Measurements from ENCODE around the gene MDN1.

MDN1 gene

GRCh38 chr6:89669002-89669401 lies 150.6 kb downstream of the MDN1 start:
- TF ChIP-seq CTCF (IDR thresholded peaks at IDR 0.05; ENCODE audit: low read length, missing control alignments) = no peak
- H3K4me3 ChIP-seq (replicated peaks; ENCODE audit: low read depth, low read length) = no peak overlapping the region
- peak; percentile 34 for DNase-seq (ENCODE audit: low read depth)

GRCh38 chr6:89667872-89668556 lies 151.6 kb downstream of the MDN1 start:
- peak; percentile 17 for DNase-seq (ENCODE audit: low read depth)
- TF ChIP-seq CTCF (IDR thresholded peaks at IDR 0.05; ENCODE audit: low read length, missing control alignments) = no peak
- no peak overlapping the region for H3K4me3 ChIP-seq (replicated peaks; ENCODE audit: low read depth, low read length)

GRCh38 chr6:89662659-89663223 lies 156.9 kb downstream of the MDN1 start:
- H3K4me3 ChIP-seq (replicated peaks; ENCODE audit: low read depth, low read length) = no peak overlapping the region
- TF ChIP-seq CTCF (IDR thresholded peaks at IDR 0.05; ENCODE audit: low read length, missing control alignments) = no peak
- DNase-seq (ENCODE audit: low read depth) = no peak

GRCh38 chr6:89661559-89661958 lies 158.0 kb downstream of the MDN1 start:
- no peak for TF ChIP-seq CTCF (IDR thresholded peaks at IDR 0.05; ENCODE audit: low read length, missing control alignments)
- DNase-seq (ENCODE audit: low read depth) = no peak
- H3K4me3 ChIP-seq (replicated peaks; ENCODE audit: low read depth, low read length) = no peak overlapping the region

GRCh38 chr6:89660981-89661380 lies 158.6 kb downstream of the MDN1 start:
- TF ChIP-seq CTCF (IDR thresholded peaks at IDR 0.05; ENCODE audit: low read length, missing control alignments) = no peak

GRCh38 chr6:89657445-89658158 lies 162.0 kb downstream of the MDN1 start:
- H3K4me3 ChIP-seq (replicated peaks; ENCODE audit: low read depth, low read length) = no peak overlapping the region
- TF ChIP-seq CTCF (IDR thresholded peaks at IDR 0.05; ENCODE audit: low read length, missing control alignments) = no peak

More at GRCh38 chr6:89660981-89661380, 158.6 kb downstream of the MDN1 start:
- H3K4me3 ChIP-seq (replicated peaks; ENCODE audit: low read depth, low read length) = no peak overlapping the region
- DNase-seq (ENCODE audit: low read depth) = no peak

More at GRCh38 chr6:89657445-89658158, 162.0 kb downstream of the MDN1 start:
- no peak for DNase-seq (ENCODE audit: low read depth)

Data from fibroblast of pulmonary artery (primary cell).